Esophagus muscularis mucosa (tissue), 4 donors: Measurements from ENCODE around the gene SERINC2. TPM values are rescaled to one million over a fixed set of nuclear protein-coding genes. Genes with fewer than 3 reads are reported as not detected.

Experiments
- DNase-seq: peaks from one replicate; pipeline ENCODE4 v3.0.0-alpha.2; 2017; ENCODE audit errors: extremely low spot score
- H3K27ac ChIP-seq, 4 donors: fragments of 200-600 bp; sonication (generic); replicated peaks in 1 of 4; 1 replicate in 3 of 4; 2 replicates in 1 of 4; pipeline ENCODE4 v1.5.1; 2016 to 2019; ENCODE audit warnings: mild to moderate bottlenecking in 1 of 4
- H3K27me3 ChIP-seq, 4 donors: fragments of 200-600 bp; sonication (generic); one replicate each; pipeline versions ENCODE4 v1.5.1 to v1.6.0; 2016 to 2019
- H3K36me3 ChIP-seq, 4 donors: fragments of 200-600 bp; sonication (generic); one replicate each; pipeline ENCODE4 v1.5.1; 2016 to 2019
- H3K4me1 ChIP-seq, 4 donors: fragments of 200-600 bp; sonication (generic); one replicate each; pipeline ENCODE4 v1.5.1; 2016 to 2019
- H3K4me3 ChIP-seq, 4 donors: fragments of 200-600 bp; sonication (generic); 1 replicate in 2 of 4; 2 replicates in 2 of 4; pipeline ENCODE4 v1.5.1; 2016 to 2019; ENCODE audit warnings: mild to moderate bottlenecking in 4 of 4, moderate library complexity in 1 of 4
- H3K9me3 ChIP-seq, 4 donors: fragments of 200-600 bp; sonication (generic); 1 replicate in 3 of 4; 2 replicates in 1 of 4; pipeline ENCODE4 v1.5.1; 2016 to 2019
- CTCF ChIP-seq, 3 experiments: fragments of 200-600 bp in 2 of 3; fragments of 450-650 bp in 1 of 3; sonication (generic) in 2 of 3; IDR thresholded peaks; one replicate each; pipeline ENCODE4 v1.5.1; 2017 to 2019; ENCODE audit warnings: antibody characterized with exemption in 3 of 3, mild to moderate bottlenecking in 2 of 3, moderate library complexity in 1 of 3
- EP300 ChIP-seq: sonication (generic); formaldehyde crosslinking; IDR thresholded peaks from one replicate; pipeline ENCODE4 v1.6.1; 2017; ENCODE audit warnings: antibody characterized with exemption
- POLR2A ChIP-seq: fragments of 450-650 bp; IDR thresholded peaks from one replicate; pipeline ENCODE4 v1.6.1; 2017; ENCODE audit warnings: antibody characterized with exemption, moderate library complexity, mild to moderate bottlenecking, low read depth
- POLR2AphosphoS5 ChIP-seq, 2 donors: sonication (generic); formaldehyde crosslinking; IDR thresholded peaks; one replicate each; pipeline ENCODE4 v1.6.1; 2017; ENCODE audit warnings: antibody characterized with exemption in 2 of 2
- WGBS: methylation state at CpG from one replicate; pipeline ENCODE4 v1.1.5; 2018; 5-methylcytosine and 5-hydroxymethylcytosine counted together
- intact Hi-C: fragments of 100-400 bp; cut with DNase I; formaldehyde crosslinking; loops from one replicate; pipeline ENCODE4 v1.15.1; 2023
- total RNA-seq, 4 donors: library from RNA; depleted of rRNA; stranded (reverse); fragments of >200 nt; gene quantifications; one replicate each; pipeline versions ENCODE4 v1.1.0 to v1.2.1, GENCODE V29; 2016

SERINC2 gene
- total RNA-seq, 4 donors from 2014 or later: 1.7 to 4.0 (median 2.8) TPM

- DNase-seq: no peak
- H3K9me3 ChIP-seq: peaks cover 0 to 11% (median 5%) of the 10 kb centered on the region in 4 donors
- TF ChIP-seq POLR2AphosphoS5 (IDR thresholded peaks at IDR 0.05) (no peak), CTCF (IDR thresholded peaks at IDR 0.05) (no peak), EP300 (no peak), POLR2A (no peak)
- H3K4me3 ChIP-seq: no peak overlapping the region
- WGBS: 69% methylated on average over 3 of the region's 3 CpGs
- no peaks in the 10 kb centered on the region for H3K4me1 ChIP-seq
- intact Hi-C loops: no loop called here
- no peaks in the 10 kb centered on the region for H3K36me3 ChIP-seq
- no peak overlapping the region for H3K27ac ChIP-seq
- H3K27me3 ChIP-seq: no peaks in the 10 kb centered on the region
These were observed 32.9 kb downstream of the SERINC2 start for GRCh38 chr1:31445951-31446350.

- Histone ChIP-seq H3K36me3 (no peaks in the 10 kb centered on the region), H3K4me1 (no peaks in the 10 kb centered on the region), H3K27ac (no peak overlapping the region), H3K9me3 (peaks cover 0 to 19% (median 8%) of the 10 kb centered on the region in 4 donors), H3K4me3 (no peak overlapping the region), H3K27me3 (no peaks in the 10 kb centered on the region)
- TF ChIP-seq CTCF (IDR thresholded peaks at IDR 0.05) (no peak), POLR2AphosphoS5 (IDR thresholded peaks at IDR 0.05) (no peak), EP300 (no peak), POLR2A (no peak)
- WGBS: 62% methylated on average over 9 of the region's 9 CpGs
- intact Hi-C loops: no loop called here
- no peak for DNase-seq
These were observed 34.2 kb downstream of the SERINC2 start for GRCh38 chr1:31447210-31447609.

DNA sequence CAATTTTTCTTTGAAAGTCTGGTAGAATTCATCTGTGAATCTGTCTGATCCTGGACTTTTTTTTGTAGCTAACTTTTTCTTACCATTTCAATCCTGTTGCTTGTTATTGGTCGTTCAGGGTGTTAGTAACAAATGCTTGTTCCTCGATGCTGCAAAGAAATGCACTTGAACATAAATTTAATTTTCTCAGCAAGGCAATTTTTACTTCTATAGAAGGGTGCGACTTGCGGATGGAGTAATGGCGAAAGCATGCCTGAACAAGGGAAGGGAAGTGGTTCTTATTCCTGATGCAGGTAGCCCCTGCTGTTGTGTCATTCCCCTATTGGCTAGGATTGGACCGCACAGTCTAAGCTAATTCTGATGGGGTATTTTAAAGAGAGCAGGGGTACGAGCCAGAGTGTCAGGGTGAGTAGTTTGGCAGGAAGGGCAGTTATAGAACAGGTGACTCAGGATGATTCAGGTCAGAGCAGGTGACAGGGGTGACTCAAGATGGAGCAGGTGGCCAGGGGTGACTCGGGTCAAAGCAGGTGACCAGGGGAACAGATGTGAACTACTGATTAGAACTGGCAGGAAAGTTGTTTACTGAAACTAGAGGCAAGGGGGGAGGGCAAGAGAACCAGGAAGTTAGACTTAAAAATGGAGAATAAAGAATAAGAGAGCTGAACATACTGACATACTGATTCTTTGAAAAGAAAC, 40.5 kb downstream of the SERINC2 start:
- no peak overlapping the region for H3K27ac ChIP-seq
- DNase-seq: no peak
- no peaks in the 10 kb centered on the region for H3K36me3 ChIP-seq
- TF ChIP-seq CTCF (IDR thresholded peaks at IDR 0.05) (no peak), EP300 (no peak), POLR2A (no peak), POLR2AphosphoS5 (IDR thresholded peaks at IDR 0.05) (no peak)
- H3K4me3 ChIP-seq: no peak overlapping the region
- peaks cover 0 to 15% (median 0%) of the 10 kb centered on the region in 4 donors for H3K27me3 ChIP-seq
- WGBS: 85% methylated on average over 8 of the region's 8 CpGs
- H3K9me3 ChIP-seq: peaks cover 1 to 50% (median 36%) of the 10 kb centered on the region in 4 donors
- intact Hi-C loops: no loop called here
- H3K4me1 ChIP-seq: no peaks in the 10 kb centered on the region

- H3K4me1 ChIP-seq: no peaks in the 10 kb centered on the region
- H3K27me3 ChIP-seq: peaks cover 0 to 36% (median 0%) of the 10 kb centered on the region in 4 donors
- DNase-seq: no peak
- WGBS: 88% methylated on average over 5 of the region's 5 CpGs
- H3K4me3 ChIP-seq: no peak overlapping the region
- no peak overlapping the region for H3K27ac ChIP-seq
- intact Hi-C loops: no loop called here
- H3K9me3 ChIP-seq: peaks cover 3 to 50% (median 39%) of the 10 kb centered on the region in 4 donors
- TF ChIP-seq CTCF (IDR thresholded peaks at IDR 0.05): no peak
- no peak for TF ChIP-seq EP300
- TF ChIP-seq POLR2A: no peak
- TF ChIP-seq POLR2AphosphoS5 (IDR thresholded peaks at IDR 0.05): no peak
- H3K36me3 ChIP-seq: no peaks in the 10 kb centered on the region
These were observed 45.4 kb downstream of the SERINC2 start for GRCh38 chr1:31458287-31458896.
